ENCODE measurements around the gene RBP2.

DNA sequence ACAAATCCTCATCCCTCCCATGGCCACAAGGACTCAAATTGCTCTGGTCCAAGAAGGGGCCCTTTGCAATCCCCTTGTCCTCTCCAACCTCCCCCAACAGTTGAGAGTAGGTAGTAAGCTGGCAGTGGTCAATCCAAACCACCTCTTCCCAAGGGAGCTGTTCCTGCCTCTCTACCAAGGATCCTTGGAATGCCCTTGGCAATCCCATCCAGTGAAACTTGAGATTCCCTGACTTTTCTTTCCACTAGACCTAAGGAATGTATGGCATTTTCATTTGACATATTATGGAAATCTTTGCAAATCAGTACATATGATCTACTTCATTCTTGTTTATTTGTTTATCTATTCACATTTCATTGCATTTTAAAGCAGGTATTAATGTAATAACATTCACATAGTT is 4.8 kb upstream of the RBP2 start:
- TF ChIP-seq EZH2phosphoT487 (IDR thresholded peaks at IDR 0.05; ENCODE audit: insufficient read depth, low read depth) (no peak), EZH2 (IDR thresholded peaks at IDR 0.05; ENCODE audit: insufficient read depth, poor library complexity, severe bottlenecking) (no peak)
